B cell (primary cell): ENCODE data around the gene GGT5. TPM values are rescaled to one million over a fixed set of nuclear protein-coding genes. Genes with fewer than 3 reads are reported as not detected.

Experiments used
- ATAC-seq: fragments of 200-7000 bp; cut with Tn5 transposase; one replicate; pipeline ENCODE4 v1.10.0; 2021; ENCODE audit warnings: low read depth, mild to moderate bottlenecking, moderate number of reproducible peaks, moderate library complexity
- CTCF ChIA-PET: fragments of 350-600 bp; sonication (Branson Sonifier 250); formaldehyde crosslinking; loops from one replicate; lab custom pipeline; 2021; ENCODE audit warnings: antibody characterized with exemption, inconsistent platforms; lab: Charles Lee
- POLR2A ChIA-PET: fragments of 350-600 bp; sonication (Branson Sonifier 250); formaldehyde crosslinking; loops from one replicate; lab custom pipeline; 2021; ENCODE audit warnings: antibody characterized with exemption; lab: Charles Lee
- DNase-seq: peaks from one replicate; pipeline ENCODE4 v3.0.0; 2013
- H2AFZ ChIP-seq: 2 replicates; pipeline ENCODE4 v1.6.1; 2012; ENCODE audit warnings: mild to moderate bottlenecking, low read depth, low read length; ENCODE audit not compliant: insufficient read depth, poor library complexity, severe bottlenecking
- H3K27ac ChIP-seq, 2 donors: 1 replicate in 1 of 2; 2 replicates in 1 of 2; pipeline ENCODE4 v1.5.1; 2012 to 2013; ENCODE audit warnings: low read length in 2 of 2, mild to moderate bottlenecking in 2 of 2, moderate library complexity in 1 of 2
- H3K27me3 ChIP-seq, 4 experiments: fragments of 200-600 bp in 1 of 4; sonication (generic) in 1 of 4; replicated peaks in 1 of 4; 1 replicate in 2 of 4; 2 replicates in 2 of 4; pipeline versions ENCODE4 v1.6.1 to v1.7.0; 2013 to 2016; ENCODE audit warnings: low read length in 3 of 4, mild to moderate bottlenecking in 2 of 4, mixed read lengths in 1 of 4, moderate library complexity in 1 of 4; ENCODE audit not compliant: insufficient read depth in 4 of 4, control insufficient read depth in 3 of 4; ENCODE audit errors: control extremely low read depth in 1 of 4
- H3K36me3 ChIP-seq, 2 experiments: replicated peaks in 1 of 2; 1 replicate in 1 of 2; 2 replicates in 1 of 2; pipeline versions ENCODE4 v1.6.1 to v1.7.1; 2013; ENCODE audit warnings: low read length in 1 of 2; ENCODE audit not compliant: insufficient read depth in 2 of 2, control insufficient read depth in 1 of 2; ENCODE audit errors: control extremely low read depth in 1 of 2, extremely low read depth in 1 of 2
- H3K4me1 ChIP-seq, 2 donors: fragments of 200-600 bp in 1 of 2; sonication (generic) in 1 of 2; 1 replicate in 1 of 2; 2 replicates in 1 of 2; pipeline versions ENCODE4 v1.5.1 to v1.6.1; 2013 to 2017; ENCODE audit warnings: low read length in 2 of 2; ENCODE audit not compliant: control insufficient read depth in 2 of 2, insufficient read depth in 2 of 2
- H3K4me2 ChIP-seq: replicated peaks from 2 replicates; pipeline ENCODE3; 2012; ENCODE audit warnings: mild to moderate bottlenecking, low read depth, low read length; ENCODE audit not compliant: poor library complexity, severe bottlenecking
- H3K4me3 ChIP-seq, 5 experiments: fragments of 200-600 bp in 1 of 5; sonication (generic) in 1 of 5; 1 replicate in 3 of 5; 2 replicates in 2 of 5; pipeline versions ENCODE4 v1.5.1 to v1.7.0; 2011 to 2016; ENCODE audit warnings: low read length in 4 of 5, mild to moderate bottlenecking in 4 of 5, low read depth in 2 of 5, control low read depth in 1 of 5, moderate library complexity in 1 of 5; ENCODE audit not compliant: insufficient read depth in 1 of 5; ENCODE audit errors: control extremely low read depth in 1 of 5, extremely low read depth in 1 of 5
- H3K79me2 ChIP-seq: fragments of 200-600 bp; sonication (generic); one replicate; pipeline ENCODE4 v1.6.0; 2016; ENCODE audit warnings: low read length; ENCODE audit not compliant: control insufficient read depth, insufficient read depth
- H3K9ac ChIP-seq: fragments of 200-600 bp; sonication (generic); 2 replicates; pipeline ENCODE4 v1.6.1; 2017; ENCODE audit warnings: mild to moderate bottlenecking, low read length, moderate library complexity
- H3K9me3 ChIP-seq, 3 donors: one replicate each; pipeline versions ENCODE4 v1.6.1 to v1.7.1; 2013; ENCODE audit warnings: low read length in 2 of 3; ENCODE audit not compliant: control insufficient read depth in 2 of 3, insufficient read depth in 1 of 3; ENCODE audit errors: control extremely low read depth in 1 of 3
- H4K20me1 ChIP-seq: 2 replicates; pipeline ENCODE4 v1.6.0; 2012; ENCODE audit warnings: mild to moderate bottlenecking, low read length; ENCODE audit not compliant: insufficient read depth, control insufficient read depth, poor library complexity, severe bottlenecking
- H3K27ac Mint-ChIP-seq: one replicate; pipeline ENCODE4 v1.8.0; 2021; ENCODE audit warnings: mixed read lengths
- H3K27me3 Mint-ChIP-seq: one replicate; pipeline ENCODE4 v1.8.0; 2021; ENCODE audit warnings: mixed read lengths
- H3K4me1 Mint-ChIP-seq: one replicate; pipeline ENCODE4 v1.8.0; 2021; ENCODE audit warnings: mixed read lengths
- H3K4me3 Mint-ChIP-seq: one replicate; pipeline ENCODE4 v1.8.0; 2021; ENCODE audit warnings: mixed read lengths
- H3K9me3 Mint-ChIP-seq: one replicate; pipeline ENCODE4 v1.8.0; 2022; ENCODE audit warnings: mixed read lengths; ENCODE audit not compliant: insufficient read depth
- EZH2 ChIP-seq: IDR thresholded peaks from 2 replicates; pipeline ENCODE4 v1.6.1; 2012; ENCODE audit warnings: borderline replicate concordance, low read depth, mild to moderate bottlenecking, moderate library complexity, low read length; ENCODE audit not compliant: insufficient read depth, poor library complexity, severe bottlenecking
- WGBS: methylation state at CpG from one replicate; pipeline ENCODE4 v1.1.5; 2013; ENCODE audit warnings: missing lambda C conversion rate; ENCODE audit not compliant: insufficient coverage; 5-methylcytosine and 5-hydroxymethylcytosine counted together
- intact Hi-C: fragments of 100-400 bp; cut with micrococcal nuclease; formaldehyde crosslinking; loops from one replicate; pipeline ENCODE4 v1.10.0; 2022
- polyA plus RNA-seq: library from polyadenylated mRNA; depleted of rRNA; stranded (reverse); fragments of >200 nt; gene quantifications from 2 replicates; pipeline ENCODE4 v1.2.3, GENCODE V29; 2012
- total RNA-seq, 2 donors: library from RNA; stranded (reverse); fragments of 120-200 nt in 1 of 2; gene quantifications; 1 replicate in 1 of 2; 2 replicates in 1 of 2; pipeline versions ENCODE4 v1.2.3 to v1.2.4, GENCODE V29; 2013 to 2022
- TF ChIP-seq, protein P1 (sequence below): fragments of 200-600 bp; IDR thresholded peaks from one replicate; pipeline ENCODE4 v1.8.0; 2022; ENCODE audit warnings: antibody characterized with exemption, mild to moderate bottlenecking

The GGT5 gene
- total and polyA plus RNA-seq, 2 donors (not counting 1 experiment from before 2014, with no cell fraction given) = not detected

DNA sequence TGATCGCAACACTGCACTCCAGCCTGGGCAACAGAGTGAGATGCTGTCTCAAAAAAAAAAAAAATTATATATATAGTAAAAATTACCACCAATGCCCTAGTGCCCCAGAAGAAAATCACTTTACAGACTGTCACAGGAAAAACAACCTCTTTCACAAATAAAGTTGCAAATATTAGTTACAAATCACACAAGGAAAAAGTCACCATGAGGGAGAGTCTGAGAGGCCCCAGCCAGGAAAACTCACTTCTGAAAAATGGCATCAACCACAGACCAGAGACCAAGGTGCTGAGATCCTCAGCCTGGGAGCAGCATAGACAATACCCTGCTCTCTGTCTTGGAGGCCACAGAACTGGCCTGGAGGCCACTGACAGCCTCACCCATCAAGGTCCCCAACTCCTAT lies 20.4 kb downstream of the GGT5 start:
- DNase-seq (no peak), ATAC-seq (no peak)
- Mint-ChIP-seq H3K4me1 (no peaks in the 10 kb centered on the region), H3K27ac (no peak overlapping the region), H3K9me3 (no peaks in the 10 kb centered on the region), H3K27me3 (no peaks in the 10 kb centered on the region), H3K4me3 (no peak overlapping the region)
- Histone ChIP-seq H2AFZ (no peak overlapping the region), H3K9me3 (peaks cover 0 to 21% (median 4%) of the 10 kb centered on the region in 3 donors), H3K9ac (no peak overlapping the region), H3K79me2 (no peaks in the 10 kb centered on the region), H3K36me3 (no peaks in the 10 kb centered on the region), H3K4me3 (no peak overlapping the region), H3K27me3 (no peaks in the 10 kb centered on the region), H3K27ac (no peak overlapping the region), H3K4me2 (no peak overlapping the region), H3K4me1 (no peaks in the 10 kb centered on the region), H4K20me1 (no peaks in the 10 kb centered on the region)
- WGBS = no CpG with 5 or more reads among the region's 1 CpG
- CTCF ChIA-PET = no interaction called here
- intact Hi-C loops = no loop called here
- TF ChIP-seq EZH2 = no peak
- TF ChIP-seq, protein P1, sequence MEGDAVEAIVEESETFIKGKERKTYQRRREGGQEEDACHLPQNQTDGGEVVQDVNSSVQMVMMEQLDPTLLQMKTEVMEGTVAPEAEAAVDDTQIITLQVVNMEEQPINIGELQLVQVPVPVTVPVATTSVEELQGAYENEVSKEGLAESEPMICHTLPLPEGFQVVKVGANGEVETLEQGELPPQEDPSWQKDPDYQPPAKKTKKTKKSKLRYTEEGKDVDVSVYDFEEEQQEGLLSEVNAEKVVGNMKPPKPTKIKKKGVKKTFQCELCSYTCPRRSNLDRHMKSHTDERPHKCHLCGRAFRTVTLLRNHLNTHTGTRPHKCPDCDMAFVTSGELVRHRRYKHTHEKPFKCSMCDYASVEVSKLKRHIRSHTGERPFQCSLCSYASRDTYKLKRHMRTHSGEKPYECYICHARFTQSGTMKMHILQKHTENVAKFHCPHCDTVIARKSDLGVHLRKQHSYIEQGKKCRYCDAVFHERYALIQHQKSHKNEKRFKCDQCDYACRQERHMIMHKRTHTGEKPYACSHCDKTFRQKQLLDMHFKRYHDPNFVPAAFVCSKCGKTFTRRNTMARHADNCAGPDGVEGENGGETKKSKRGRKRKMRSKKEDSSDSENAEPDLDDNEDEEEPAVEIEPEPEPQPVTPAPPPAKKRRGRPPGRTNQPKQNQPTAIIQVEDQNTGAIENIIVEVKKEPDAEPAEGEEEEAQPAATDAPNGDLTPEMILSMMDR = no peak
- POLR2A ChIA-PET = no interaction called here

DNA sequence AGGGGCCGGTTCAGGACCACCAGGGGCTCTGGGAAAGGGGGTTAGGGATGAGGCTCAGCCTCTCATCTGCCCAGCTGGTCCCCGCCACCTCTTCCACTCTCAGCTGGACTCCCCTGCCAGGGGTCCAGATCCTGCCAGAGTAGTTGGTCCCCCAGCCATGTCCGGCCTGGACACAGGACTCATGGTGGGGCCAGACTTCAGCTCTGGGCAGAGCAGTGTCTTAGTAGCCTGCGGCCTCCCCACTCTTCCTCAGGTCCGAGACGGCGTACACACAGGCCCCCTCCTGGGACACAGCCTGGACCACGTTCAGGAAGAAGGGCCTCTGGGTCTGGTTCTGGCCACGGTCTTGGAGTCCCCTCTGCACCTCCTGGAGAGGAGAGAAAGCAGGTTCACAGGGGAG lies 25.1 kb downstream of the GGT5 start:
- Histone ChIP-seq H3K9ac (no peak overlapping the region), H3K36me3 (no peaks in the 10 kb centered on the region), H2AFZ (no peak overlapping the region), H3K4me1 (no peaks in the 10 kb centered on the region), H3K4me2 (no peak overlapping the region), H3K27ac (no peak overlapping the region), H3K9me3 (peaks cover 0 to 9% (median 4%) of the 10 kb centered on the region in 3 donors), H4K20me1 (no peaks in the 10 kb centered on the region), H3K4me3 (no peak overlapping the region), H3K27me3 (peaks cover 0 to 3% (median 0%) of the 10 kb centered on the region in 4 experiments), H3K79me2 (no peaks in the 10 kb centered on the region)
- ATAC-seq (no peak), DNase-seq (no peak)
- Mint-ChIP-seq H3K4me3 (no peak overlapping the region), H3K4me1 (no peaks in the 10 kb centered on the region), H3K27ac (no peak overlapping the region), H3K27me3 (no peaks in the 10 kb centered on the region), H3K9me3 (no peaks in the 10 kb centered on the region)
- intact Hi-C loops = no loop called here
- WGBS = 94% methylated on average over 9 of the region's 9 CpGs
- ChIA-PET POLR2A (no interaction called here), CTCF (no interaction called here)
- TF ChIP-seq, protein P1 = no peak
- TF ChIP-seq EZH2 = no peak
